NCI-H82 treated with DMSO at 0.1 percent for 48 hours (cell line): ENCODE results near the gene CDH19.
"Not testable (repeated sequence)": the region's sequence is repeated elsewhere in the genome, so short reads cannot be mapped to it uniquely, and the experiment has no call there.

Experiments
- DNase-seq: peaks from one replicate; lab custom pipeline; 2025; ENCODE audit not compliant: unreplicated experiment; lab: John Stamatoyannopoulos, UW

Gene CDH19

GRCh38 chr18:66466184-66466583 lies 137.7 kb downstream of the CDH19 start:
- DNase-seq: not testable (repeated sequence)

DNA sequence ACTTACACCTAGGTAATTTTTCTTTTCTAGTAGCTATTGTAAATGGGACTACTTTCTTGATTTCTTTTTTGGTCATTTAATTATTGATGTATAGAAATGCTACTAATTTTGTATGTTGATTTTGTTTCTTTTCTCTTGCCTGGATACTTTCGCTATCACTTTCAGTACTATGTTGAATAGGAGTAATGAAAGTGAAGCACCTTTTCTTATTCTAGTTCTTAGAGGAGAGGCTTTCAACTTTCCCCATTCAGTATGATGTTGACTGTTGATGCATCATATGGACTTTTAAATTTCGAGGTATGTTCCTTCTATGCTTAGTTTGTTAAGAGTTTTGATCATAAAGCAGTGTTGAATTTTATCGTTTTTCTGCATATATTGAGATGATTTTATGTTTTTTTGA lies 142.5 kb downstream of the CDH19 start:
- DNase-seq: no peak

- DNase-seq: no peak
Observed at GRCh38 chr18:66457245-66457644, 146.6 kb downstream of the CDH19 start.
